Uterus (tissue), 2 donors: ENCODE results near the gene EVA1C.

ENCODE experiments used
- CTCF ChIP-seq, 4 experiments: fragments of 200-600 bp in 2 of 4; fragments of 450-650 bp in 2 of 4; sonication (generic) in 2 of 4; IDR thresholded peaks; one replicate each; pipeline ENCODE4 v1.5.1; 2016 to 2019; ENCODE audit warnings: antibody characterized with exemption in 4 of 4, mild to moderate bottlenecking in 2 of 4, moderate library complexity in 1 of 4
- POLR2A ChIP-seq, 2 donors: fragments of 450-650 bp; IDR thresholded peaks; one replicate each; pipeline ENCODE4 v1.6.1; 2016; ENCODE audit warnings: antibody characterized with exemption in 2 of 2, mild to moderate bottlenecking in 1 of 2, moderate library complexity in 1 of 2

GRCh38 chr21:32472890-32473765, 60.6 kb downstream of the EVA1C start:
- TF ChIP-seq CTCF (IDR thresholded peaks at IDR 0.05) (no peak), POLR2A (IDR thresholded peaks at IDR 0.05) (no peak)
